EH (cell line): ENCODE data around the gene TNFAIP3.

Experiments
- DNase-seq: peaks from one replicate; pipeline ENCODE4 v3.0.0-alpha.2; 2015; ENCODE audit warnings: low read depth

Gene TNFAIP3

GRCh38 chr6:137903274-137903932 is 36.3 kb downstream of the TNFAIP3 start:
- DNase-seq, result no peak

- peak; percentile 63 for DNase-seq
Measured at GRCh38 chr6:137903933-137904821, 37.1 kb downstream of the TNFAIP3 start.

- peak; percentile 66 for DNase-seq
Measured at GRCh38 chr6:137904822-137905617, 38.0 kb downstream of the TNFAIP3 start.

- no peak for DNase-seq
Measured at GRCh38 chr6:137906020-137906472, 39.0 kb downstream of the TNFAIP3 start.

- DNase-seq, result no peak
Measured at GRCh38 chr6:137907170-137907569, 40.1 kb downstream of the TNFAIP3 start.

GRCh38 chr6:137909533-137909932 is 42.5 kb downstream of the TNFAIP3 start:
- no peak for DNase-seq

- DNase-seq, result peak; percentile 90
Measured at GRCh38 chr6:137910424-137910834, 43.4 kb downstream of the TNFAIP3 start.

- no peak for DNase-seq
Measured at GRCh38 chr6:137910843-137911456, 43.9 kb downstream of the TNFAIP3 start.

- no peak for DNase-seq
Measured at GRCh38 chr6:137911675-137912191, 44.7 kb downstream of the TNFAIP3 start.

- no peak for DNase-seq
Measured at GRCh38 chr6:137912813-137913212, 45.8 kb downstream of the TNFAIP3 start.

GRCh38 chr6:137913434-137913833 is 46.4 kb downstream of the TNFAIP3 start:
- no peak for DNase-seq

- DNase-seq, result no peak
Measured at GRCh38 chr6:137913996-137914529, 47.0 kb downstream of the TNFAIP3 start.

- no peak for DNase-seq
Measured at GRCh38 chr6:137914530-137915193, 47.6 kb downstream of the TNFAIP3 start.

- DNase-seq, result no peak
Measured at GRCh38 chr6:137915790-137916189, 48.7 kb downstream of the TNFAIP3 start.

- no peak for DNase-seq
Measured at GRCh38 chr6:137917551-137918325, 50.7 kb downstream of the TNFAIP3 start.

GRCh38 chr6:137919502-137919823 is 52.4 kb downstream of the TNFAIP3 start:
- no peak for DNase-seq

- no peak for DNase-seq
Measured at GRCh38 chr6:137919837-137920730, 53.0 kb downstream of the TNFAIP3 start.

GRCh38 chr6:137921823-137922222 is 54.8 kb downstream of the TNFAIP3 start:
- no peak for DNase-seq
